GM21526 (cell line): ENCODE data around the gene FBXW4.
A peak's percentile ranks its signal among the peaks of the same experiment; 100 is the strongest.

ENCODE experiments used
- ATAC-seq: cut with Tn5 transposase; IDR thresholded peaks from one replicate; pipeline ENCODE4 v1.9.1; 2021; ENCODE audit warnings: moderate library complexity; ENCODE audit not compliant: unreplicated experiment, low FRiP score

FBXW4 gene, protein sequence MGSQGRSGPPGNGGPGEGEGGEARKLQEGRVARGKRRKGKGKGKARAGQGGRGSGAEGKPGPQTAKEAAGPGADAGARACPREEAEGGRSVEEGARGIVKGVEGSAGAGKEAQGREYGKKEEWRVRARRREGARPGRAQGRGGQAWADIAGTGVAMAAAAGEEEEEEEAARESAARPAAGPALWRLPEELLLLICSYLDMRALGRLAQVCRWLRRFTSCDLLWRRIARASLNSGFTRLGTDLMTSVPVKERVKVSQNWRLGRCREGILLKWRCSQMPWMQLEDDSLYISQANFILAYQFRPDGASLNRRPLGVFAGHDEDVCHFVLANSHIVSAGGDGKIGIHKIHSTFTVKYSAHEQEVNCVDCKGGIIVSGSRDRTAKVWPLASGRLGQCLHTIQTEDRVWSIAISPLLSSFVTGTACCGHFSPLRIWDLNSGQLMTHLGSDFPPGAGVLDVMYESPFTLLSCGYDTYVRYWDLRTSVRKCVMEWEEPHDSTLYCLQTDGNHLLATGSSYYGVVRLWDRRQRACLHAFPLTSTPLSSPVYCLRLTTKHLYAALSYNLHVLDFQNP

DNA sequence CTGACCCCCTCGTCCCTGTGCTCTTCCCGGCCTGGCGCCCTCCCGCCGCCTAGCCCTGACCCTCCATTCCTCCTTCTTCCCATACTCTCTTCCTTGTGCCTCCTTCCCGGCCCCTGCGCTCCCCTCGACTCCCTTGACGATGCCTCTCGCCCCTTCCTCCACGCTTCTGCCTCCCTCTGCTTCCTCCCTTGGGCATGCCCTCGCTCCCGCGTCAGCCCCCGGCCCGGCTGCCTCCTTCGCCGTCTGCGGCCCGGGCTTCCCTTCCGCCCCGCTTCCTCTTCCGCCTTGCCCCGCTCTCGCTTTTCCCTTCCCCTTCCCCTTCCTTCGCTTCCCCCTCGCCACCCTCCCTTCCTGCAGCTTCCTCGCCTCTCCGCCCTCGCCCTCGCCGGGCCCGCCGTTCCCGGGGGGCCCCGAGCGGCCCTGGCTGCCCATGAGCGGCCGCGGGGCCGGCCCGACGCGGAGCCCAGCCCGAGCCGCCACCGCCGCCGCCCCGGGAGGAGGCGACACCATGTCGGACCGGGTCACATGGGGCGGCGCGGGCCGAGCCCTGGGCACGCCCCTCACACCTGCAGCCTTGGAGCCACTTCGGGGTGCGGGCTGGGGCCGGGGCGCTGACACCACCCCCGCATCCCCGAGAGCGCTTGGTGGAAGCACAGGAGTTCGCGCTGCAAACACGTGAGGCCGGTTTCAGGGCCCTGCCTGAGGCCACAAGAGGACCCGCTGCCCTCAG, at the start of gene FBXW4:
Gene FBXW4, minus strand, starts transcription at position 497 of the 730 bp plus-strand sequence. Its CDS starts 65 bp downstream, at position 432.
- ATAC-seq = peak; percentile 60

DNA sequence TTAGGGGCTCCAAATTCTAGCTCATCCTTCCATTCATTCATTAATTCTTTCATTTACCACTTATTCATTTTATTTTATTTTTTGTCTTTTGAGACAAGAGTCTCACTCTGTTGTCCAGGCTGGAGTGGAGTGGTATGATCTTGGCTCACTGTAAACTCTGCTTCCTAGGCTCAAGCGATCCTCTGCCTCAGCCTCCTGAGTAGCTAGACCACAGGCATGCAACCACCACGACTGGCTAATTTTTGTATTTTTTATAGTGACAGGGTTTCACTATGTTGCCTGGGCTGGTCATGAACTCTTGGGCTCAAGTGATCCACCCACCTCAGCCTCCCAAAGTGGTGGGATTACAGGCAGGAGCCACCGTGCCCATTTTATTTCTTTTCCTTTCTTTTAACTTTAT, 49.3 kb upstream of the FBXW4 start:
- ATAC-seq = no peak

DNA sequence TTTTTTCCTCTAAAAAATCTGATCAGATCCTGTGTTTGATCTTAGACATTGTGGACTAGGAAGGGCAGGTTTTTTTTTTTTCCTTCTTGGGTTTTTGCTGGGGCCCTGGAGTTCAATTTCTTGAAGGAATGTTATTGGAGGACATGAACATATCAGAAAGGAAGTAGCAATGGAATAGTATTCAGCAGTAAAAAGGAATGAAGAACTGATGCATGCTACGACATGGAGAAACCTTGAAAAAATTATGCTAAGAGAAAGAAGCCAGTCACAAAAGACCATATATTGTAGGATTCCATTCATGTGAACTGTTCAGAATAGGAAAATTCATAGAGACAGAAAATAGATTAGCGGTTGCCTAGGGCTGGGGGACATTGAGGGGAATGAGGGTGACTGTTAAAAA, 47.0 kb upstream of the FBXW4 start:
- ATAC-seq = no peak

DNA sequence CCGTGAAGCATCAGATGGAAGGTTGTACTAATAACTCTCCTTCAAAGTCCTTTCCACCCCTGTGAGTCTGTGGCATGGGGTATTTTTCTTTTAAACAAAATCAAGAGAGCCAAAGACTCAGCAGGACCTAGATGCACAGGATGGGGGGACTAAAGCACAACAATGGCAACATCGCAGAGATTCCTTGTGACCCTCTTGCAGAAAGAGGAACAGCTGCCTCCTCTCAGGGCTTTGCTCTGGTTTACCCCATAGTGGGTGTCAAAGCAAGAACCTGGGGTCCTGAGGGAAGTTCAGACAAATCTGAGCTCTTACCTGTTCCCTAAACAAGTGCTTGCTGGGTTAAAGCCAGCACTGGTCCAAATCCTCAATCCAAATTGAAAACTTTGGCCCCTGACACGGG, 41.7 kb upstream of the FBXW4 start:
- ATAC-seq = no peak

- no peak for ATAC-seq
Observed at GRCh38 chr10:101732096-101732495, 37.1 kb upstream of the FBXW4 start.

GRCh38 chr10:101726115-101726387, 31.1 kb upstream of the FBXW4 start:
- no peak for ATAC-seq

DNA sequence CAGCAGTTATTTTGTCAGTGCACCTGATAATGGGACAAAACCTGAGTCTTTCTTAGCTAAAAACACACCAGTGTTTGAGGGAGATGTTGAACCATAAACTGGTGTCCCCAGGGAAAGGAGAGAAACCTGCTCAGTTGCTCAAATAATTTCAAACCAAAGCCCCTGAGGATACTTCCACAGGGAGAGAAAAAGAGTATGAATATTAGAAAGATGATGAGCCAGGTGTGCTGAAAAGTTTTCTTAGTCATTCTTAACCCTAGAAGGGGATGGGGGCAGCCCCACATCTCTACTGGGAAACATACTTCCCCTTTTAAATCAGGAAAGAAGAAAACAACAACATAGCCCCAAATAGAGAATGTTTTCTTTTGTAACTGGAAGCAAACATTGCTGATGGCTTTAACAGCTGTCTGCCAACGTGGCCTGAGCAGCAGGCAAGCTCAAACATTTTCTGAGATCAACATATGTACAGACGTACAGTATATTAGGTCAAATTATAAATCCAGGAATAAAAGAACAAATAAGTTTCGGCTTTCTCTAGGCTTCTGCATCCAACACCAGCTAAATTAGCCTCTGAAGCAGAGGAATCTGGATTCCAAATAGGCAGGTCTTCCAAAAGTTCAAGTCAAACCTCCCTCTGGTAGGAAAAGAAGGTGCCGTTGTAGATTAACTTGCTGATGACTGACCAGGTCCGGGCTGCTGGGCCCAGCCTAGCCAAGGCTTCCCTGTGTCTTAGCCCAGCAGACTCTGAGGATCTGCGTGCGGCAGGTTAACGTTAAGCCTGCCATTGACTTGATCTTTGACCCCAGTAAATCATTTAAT, 30.5 kb upstream of the FBXW4 start:
- ATAC-seq = no peak

DNA sequence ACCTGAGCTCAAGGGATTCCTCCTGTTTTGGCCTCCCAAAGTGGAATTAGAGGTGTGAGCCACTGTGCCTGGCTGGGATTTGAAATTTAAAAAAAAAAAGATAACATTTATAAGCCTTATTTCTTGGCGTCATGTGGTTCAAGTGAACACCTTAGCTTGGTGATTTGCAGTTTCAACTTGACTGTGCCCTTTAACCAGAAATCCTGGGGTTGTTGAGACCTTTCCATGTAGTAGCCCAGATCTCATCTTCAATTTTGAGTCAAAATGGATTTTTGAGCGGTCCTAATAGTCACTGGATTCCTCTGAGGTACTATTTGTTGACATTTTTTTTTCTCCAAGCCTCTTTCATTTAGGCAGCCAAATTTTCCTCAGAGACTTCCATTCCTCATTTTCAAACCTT, 29.5 kb upstream of the FBXW4 start:
- no peak for ATAC-seq

- no peak for ATAC-seq
Observed at GRCh38 chr10:101723176-101723575, 28.2 kb upstream of the FBXW4 start.

- ATAC-seq = no peak
Observed at GRCh38 chr10:101721806-101722205, 26.8 kb upstream of the FBXW4 start.

DNA sequence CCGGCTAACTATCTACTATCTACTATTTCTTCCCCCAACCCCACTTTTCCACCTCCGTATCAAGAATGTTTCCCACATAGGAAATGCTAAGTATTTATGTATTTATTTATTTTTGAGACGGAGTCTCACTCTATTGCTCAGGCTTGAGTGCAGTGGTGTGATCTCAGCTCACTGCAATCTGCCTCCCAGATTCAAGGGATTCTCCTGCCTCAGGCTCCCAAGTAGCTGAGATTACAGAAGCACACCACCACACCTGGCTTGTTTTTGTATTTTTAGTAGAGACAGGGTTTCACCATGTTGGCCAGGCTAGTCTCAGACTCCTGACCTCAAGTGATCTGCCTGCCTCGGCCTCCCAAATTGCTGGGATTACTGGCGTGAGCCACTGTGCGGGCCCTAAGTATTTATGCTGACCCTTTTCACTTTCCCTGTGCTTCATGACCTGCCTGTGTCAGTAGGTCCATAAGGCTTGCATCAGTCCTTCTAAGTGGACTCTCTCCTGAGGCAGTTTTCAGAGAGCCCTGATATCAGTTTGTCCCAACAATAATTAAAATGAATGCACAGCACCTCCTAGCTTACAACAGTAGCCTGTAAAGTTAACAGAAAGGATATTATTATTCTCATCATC, 25.7 kb upstream of the FBXW4 start:
- no peak for ATAC-seq

DNA sequence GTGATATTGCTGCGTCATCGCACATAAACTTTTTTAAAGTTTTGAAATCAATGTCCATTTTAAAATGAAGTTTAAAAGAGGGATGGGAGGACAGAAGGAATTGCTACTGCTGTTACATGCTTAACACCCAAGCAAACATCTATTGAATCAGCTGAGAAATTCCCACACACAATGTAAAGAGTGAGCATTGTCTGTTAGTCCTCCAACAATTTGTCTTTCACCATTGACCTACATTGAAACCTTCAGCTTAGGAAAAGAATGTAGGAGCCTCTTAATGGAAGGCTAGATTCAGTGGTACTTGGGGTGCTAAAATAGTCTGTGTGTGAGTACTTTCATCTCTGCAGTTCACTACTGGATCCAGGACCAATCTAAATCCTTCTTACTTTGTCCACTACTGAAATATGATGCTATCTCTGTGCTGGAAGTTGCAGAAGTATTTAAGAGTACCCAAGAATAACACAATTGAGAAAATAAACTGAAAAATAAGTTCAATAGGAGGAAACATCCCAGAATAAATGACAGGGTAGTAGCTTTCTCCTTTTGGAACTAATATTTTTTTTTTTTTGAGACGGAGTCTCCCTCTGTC, 23.8 kb upstream of the FBXW4 start:
- ATAC-seq = no peak

- ATAC-seq = no peak
Observed at GRCh38 chr10:101716891-101717659, 22.1 kb upstream of the FBXW4 start.

GRCh38 chr10:101712997-101713396, 18.0 kb upstream of the FBXW4 start:
- ATAC-seq = no peak

GRCh38 chr10:101710793-101711192, 15.8 kb upstream of the FBXW4 start:
- ATAC-seq = no peak

DNA sequence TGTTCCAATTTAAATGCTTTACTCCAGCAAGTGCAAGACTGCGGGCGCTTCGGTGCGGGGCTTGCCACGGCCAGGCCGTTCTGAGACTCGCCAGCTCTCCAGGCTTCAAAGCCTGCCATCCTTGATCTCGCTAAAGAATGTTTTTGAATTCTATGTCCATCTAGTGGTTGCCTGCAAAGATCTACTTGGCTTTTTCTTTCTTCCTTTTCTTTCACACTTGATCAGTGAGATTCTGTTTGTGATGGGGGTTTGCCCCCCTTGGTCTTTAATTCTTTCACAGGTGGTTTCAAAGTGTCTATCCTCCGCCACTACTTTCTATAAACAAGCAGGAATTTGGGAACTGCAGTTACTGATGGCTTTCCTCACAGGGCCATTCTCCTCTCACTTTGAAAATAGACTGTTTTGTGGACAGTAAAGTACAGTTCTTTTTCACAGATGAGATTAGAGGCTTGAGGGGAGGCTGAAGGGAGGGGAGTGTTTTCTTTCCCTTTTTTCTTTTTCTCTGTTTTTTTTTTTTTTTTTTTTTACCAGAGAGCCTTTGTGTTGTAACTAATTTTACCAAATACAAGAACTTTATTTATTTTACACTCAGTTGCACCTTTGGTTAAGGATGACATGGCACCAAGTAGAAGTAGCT, 15.2 kb upstream of the FBXW4 start:
- ATAC-seq = no peak

- no peak for ATAC-seq
Observed at GRCh38 chr10:101709359-101710058, 14.5 kb upstream of the FBXW4 start.

- ATAC-seq = no peak
Observed at GRCh38 chr10:101708870-101709269, 13.9 kb upstream of the FBXW4 start.
